ENCODE measurements around the gene NFATC2. TPM values are rescaled to one million over a fixed set of nuclear protein-coding genes. Genes with fewer than 3 reads are reported as not detected.

Gene NFATC2
- total and polyA plus RNA-seq, 12 donors = 0.61 to 7.7 (median 4.0) TPM

DNA sequence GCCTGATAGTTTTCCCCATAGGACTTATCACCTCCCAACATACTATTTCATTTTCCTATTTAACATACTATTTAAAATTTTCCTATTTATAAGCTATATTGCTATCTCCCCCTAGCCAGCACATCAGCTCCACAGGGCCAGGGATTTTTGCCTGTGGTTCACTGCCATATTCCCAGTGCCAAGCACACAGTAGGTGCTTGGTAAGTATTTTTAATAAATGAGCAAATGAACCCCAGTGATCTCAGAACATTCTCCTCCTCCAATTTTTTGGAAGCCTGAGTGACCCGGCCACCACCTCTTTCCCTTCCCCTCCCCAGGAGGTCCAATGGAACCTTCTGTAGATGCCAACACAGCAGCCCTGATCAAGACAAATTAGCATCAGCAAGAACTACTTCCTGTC is 33.3 kb downstream of the NFATC2 start:
- H3K9me3 ChIP-seq (replicated peaks in 1 of 3) = no peaks in the 10 kb centered on the region
- WGBS, 4 donors = 75 to 100% (median 98%) methylated on average over 1 of the region's 1 CpG

DNA sequence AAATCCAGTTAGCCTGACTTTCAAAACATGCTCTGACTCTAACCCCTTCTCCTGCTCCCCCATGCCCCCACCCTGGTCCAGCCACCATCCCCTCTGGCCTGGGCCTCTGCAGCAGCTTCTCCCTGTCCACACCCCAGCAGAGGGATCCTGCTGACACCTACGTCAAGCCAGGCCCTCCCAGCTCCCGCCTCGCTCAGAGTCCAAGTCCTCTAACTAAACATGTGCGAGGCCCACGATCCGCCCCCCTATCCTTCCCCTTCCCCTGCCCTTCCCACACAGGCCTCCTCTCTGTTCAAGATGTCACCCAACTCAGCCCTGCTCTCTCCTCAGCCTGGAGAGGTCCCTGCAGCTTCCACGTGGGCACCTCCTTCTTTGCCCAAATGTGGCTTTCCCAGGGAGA is 33.7 kb downstream of the NFATC2 start:
- 89 to 99% (median 91%) methylated on average over 7 of the region's 7 CpGs for WGBS, 4 donors

More for the DNA sequence above, 33.3 kb downstream of the NFATC2 start:
- Histone ChIP-seq H3K27ac (no peak overlapping the region), H3K27me3 (no peaks in the 10 kb centered on the region), H3K4me3 (no peak overlapping the region), H3K36me3 (replicated peaks in 1 of 2) (no peaks in the 10 kb centered on the region), H3K4me1 (replicated peaks in 1 of 2) (peaks cover 0 to 5% of the 10 kb centered on the region in 2 donors)
- no peak for TF ChIP-seq POLR2A (IDR thresholded peaks at IDR 0.05)
- TF ChIP-seq, protein P1, sequence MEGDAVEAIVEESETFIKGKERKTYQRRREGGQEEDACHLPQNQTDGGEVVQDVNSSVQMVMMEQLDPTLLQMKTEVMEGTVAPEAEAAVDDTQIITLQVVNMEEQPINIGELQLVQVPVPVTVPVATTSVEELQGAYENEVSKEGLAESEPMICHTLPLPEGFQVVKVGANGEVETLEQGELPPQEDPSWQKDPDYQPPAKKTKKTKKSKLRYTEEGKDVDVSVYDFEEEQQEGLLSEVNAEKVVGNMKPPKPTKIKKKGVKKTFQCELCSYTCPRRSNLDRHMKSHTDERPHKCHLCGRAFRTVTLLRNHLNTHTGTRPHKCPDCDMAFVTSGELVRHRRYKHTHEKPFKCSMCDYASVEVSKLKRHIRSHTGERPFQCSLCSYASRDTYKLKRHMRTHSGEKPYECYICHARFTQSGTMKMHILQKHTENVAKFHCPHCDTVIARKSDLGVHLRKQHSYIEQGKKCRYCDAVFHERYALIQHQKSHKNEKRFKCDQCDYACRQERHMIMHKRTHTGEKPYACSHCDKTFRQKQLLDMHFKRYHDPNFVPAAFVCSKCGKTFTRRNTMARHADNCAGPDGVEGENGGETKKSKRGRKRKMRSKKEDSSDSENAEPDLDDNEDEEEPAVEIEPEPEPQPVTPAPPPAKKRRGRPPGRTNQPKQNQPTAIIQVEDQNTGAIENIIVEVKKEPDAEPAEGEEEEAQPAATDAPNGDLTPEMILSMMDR (IDR thresholded peaks at IDR 0.05) = no peak
- intact Hi-C loops (cut with DNase I) = no loop called here
- no peak for DNase-seq

GRCh38 chr20:51508158-51508557 is 34.4 kb downstream of the NFATC2 start:
- H3K36me3 ChIP-seq (replicated peaks in 1 of 2) = no peaks in the 10 kb centered on the region
- H3K4me3 ChIP-seq = no peak overlapping the region
- DNase-seq = no peak
- H3K4me1 ChIP-seq (replicated peaks in 1 of 2) = peaks cover 0 to 5% of the 10 kb centered on the region in 2 donors
- no peak for TF ChIP-seq POLR2A (IDR thresholded peaks at IDR 0.05)
- TF ChIP-seq, protein P1 (IDR thresholded peaks at IDR 0.05) = no peak
- 88 to 95% (median 93%) methylated on average over 17 of the region's 17 CpGs for WGBS, 4 donors
- H3K9me3 ChIP-seq (replicated peaks in 1 of 3) = no peaks in the 10 kb centered on the region
- H3K27ac ChIP-seq = no peak overlapping the region
- no peaks in the 10 kb centered on the region for H3K27me3 ChIP-seq
- intact Hi-C loops (cut with DNase I) = no loop called here

More for the DNA sequence above, 33.7 kb downstream of the NFATC2 start:
- no peak for TF ChIP-seq POLR2A (IDR thresholded peaks at IDR 0.05)
- TF ChIP-seq, protein P1 (IDR thresholded peaks at IDR 0.05) = no peak
- H3K36me3 ChIP-seq (replicated peaks in 1 of 2) = no peaks in the 10 kb centered on the region
- H3K4me1 ChIP-seq (replicated peaks in 1 of 2) = peaks cover 0 to 5% of the 10 kb centered on the region in 2 donors
- no peak overlapping the region for H3K4me3 ChIP-seq
- intact Hi-C loops (cut with DNase I) = no loop called here
- no peak overlapping the region for H3K27ac ChIP-seq
- H3K27me3 ChIP-seq = no peaks in the 10 kb centered on the region
- no peak for DNase-seq
- H3K9me3 ChIP-seq (replicated peaks in 1 of 3) = no peaks in the 10 kb centered on the region

DNA sequence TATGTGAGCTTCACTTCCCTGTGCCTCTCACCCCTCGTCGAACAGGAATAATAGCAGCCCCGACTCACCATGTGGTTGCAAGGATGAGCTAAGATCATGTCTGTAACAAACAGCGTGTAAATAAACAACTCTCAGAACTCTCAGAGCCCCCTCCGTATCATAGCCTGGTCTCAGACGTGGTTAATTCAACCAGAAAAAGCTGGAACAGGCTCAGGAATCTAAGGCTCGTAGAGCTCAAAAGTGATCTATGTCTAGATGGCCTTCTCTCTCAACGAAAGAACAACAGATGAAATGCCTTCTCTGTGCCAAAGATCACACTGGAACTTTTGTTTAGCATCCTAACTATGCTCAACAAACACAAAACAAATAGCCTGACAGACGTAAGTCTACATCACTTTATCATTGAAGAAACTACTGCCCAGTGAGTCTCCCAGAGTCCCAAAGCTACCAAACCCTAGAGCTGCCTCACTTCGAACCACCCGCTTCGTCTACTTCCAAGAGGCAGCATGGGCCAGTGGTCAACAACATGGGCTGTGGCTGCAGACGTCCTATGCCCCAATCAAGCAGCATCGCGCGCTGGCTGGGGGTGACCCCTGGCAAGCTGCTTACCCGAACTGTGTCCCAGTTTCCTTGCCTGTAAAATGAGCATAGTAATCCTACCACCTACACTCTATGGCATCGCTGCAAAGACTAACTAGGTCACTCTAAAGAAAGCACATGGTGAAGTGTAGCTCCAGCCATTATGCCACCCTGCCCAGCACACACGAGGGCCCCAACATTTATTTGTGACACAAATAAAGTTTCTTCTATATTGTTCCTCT is 35.1 kb downstream of the NFATC2 start:
- intact Hi-C loops (cut with DNase I) = no loop called here
- H3K4me1 ChIP-seq (replicated peaks in 1 of 2) = peaks cover 0 to 1% of the 10 kb centered on the region in 2 donors
- H3K36me3 ChIP-seq (replicated peaks in 1 of 2) = no peaks in the 10 kb centered on the region
- no peaks in the 10 kb centered on the region for H3K27me3 ChIP-seq
- TF ChIP-seq POLR2A (IDR thresholded peaks at IDR 0.05) = no peak
- TF ChIP-seq, protein P1 (IDR thresholded peaks at IDR 0.05) = no peak
- DNase-seq = no peak
- H3K4me3 ChIP-seq = no peak overlapping the region
- H3K27ac ChIP-seq = no peak overlapping the region
- 61 to 80% (median 70%) methylated on average over 14 to 19 of the region's 19 CpGs for WGBS, 4 donors
- H3K9me3 ChIP-seq (replicated peaks in 1 of 3) = no peaks in the 10 kb centered on the region
